Liver (tissue), 9 donors: ENCODE data around the gene THEMIS. TPM values are rescaled to one million over a fixed set of nuclear protein-coding genes. Genes with fewer than 3 reads are reported as not detected.
"Not testable (repeated sequence)": the region's sequence is repeated elsewhere in the genome, so short reads cannot be mapped to it uniquely, and the experiment has no call there.

Source experiments
- DNase-seq: peaks from one replicate; pipeline ENCODE4 v3.0.0-alpha.2; 2017; ENCODE audit warnings: low spot score
- H3K27ac ChIP-seq, 2 donors: one replicate each; pipeline ENCODE4 v1.7.0; 2013; ENCODE audit warnings: inconsistent platforms in 2 of 2, low read length in 2 of 2, control low read depth in 1 of 2, low read depth in 1 of 2, mild to moderate bottlenecking in 1 of 2
- H3K27me3 ChIP-seq, 4 donors: one replicate each; pipeline versions ENCODE4 v1.6.1 to v1.7.0; 2013; ENCODE audit warnings: low read length in 3 of 4, inconsistent platforms in 1 of 4, mild to moderate bottlenecking in 1 of 4, moderate library complexity in 1 of 4; ENCODE audit not compliant: control insufficient read depth in 4 of 4, insufficient read depth in 4 of 4
- H3K36me3 ChIP-seq, 4 donors: one replicate each; pipeline versions ENCODE4 v1.6.1 to v1.7.0; 2013; ENCODE audit warnings: low read length in 3 of 4, mild to moderate bottlenecking in 3 of 4, low read depth in 1 of 4, moderate library complexity in 1 of 4; ENCODE audit not compliant: control insufficient read depth in 4 of 4, insufficient read depth in 3 of 4
- H3K4me1 ChIP-seq, 4 donors: one replicate each; pipeline versions ENCODE4 v1.6.1 to v1.7.0; 2013; ENCODE audit warnings: low read length in 3 of 4, mild to moderate bottlenecking in 3 of 4, moderate library complexity in 1 of 4; ENCODE audit not compliant: control insufficient read depth in 4 of 4, insufficient read depth in 4 of 4
- H3K4me3 ChIP-seq, 3 donors: one replicate each; pipeline versions ENCODE4 v1.6.1 to v1.7.0; 2013; ENCODE audit warnings: low read length in 3 of 3, control low read depth in 1 of 3, low read depth in 1 of 3, mild to moderate bottlenecking in 1 of 3
- H3K9ac ChIP-seq, 2 donors: one replicate each; pipeline ENCODE4 v1.7.0; 2013; ENCODE audit warnings: low read length in 2 of 2, mild to moderate bottlenecking in 2 of 2, moderate library complexity in 2 of 2, control low read depth in 1 of 2, low read depth in 1 of 2
- H3K9me3 ChIP-seq, 4 donors: one replicate each; pipeline versions ENCODE4 v1.6.1 to v1.7.0; 2013; ENCODE audit warnings: low read length in 3 of 4; ENCODE audit not compliant: control insufficient read depth in 4 of 4
- EGR1 ChIP-seq, 2 donors: IDR thresholded peaks; 2 replicates each; pipeline ENCODE4 v1.6.1; 2016 to 2018; ENCODE audit warnings: antibody characterized with exemption in 2 of 2, low read depth in 2 of 2
- FOXA1 ChIP-seq: IDR thresholded peaks from 2 replicates; pipeline ENCODE4 v1.6.1; 2016; ENCODE audit warnings: antibody characterized with exemption
- FOXA2 ChIP-seq: IDR thresholded peaks from 2 replicates; pipeline ENCODE4 v1.6.1; 2016; ENCODE audit warnings: antibody characterized with exemption
- GABPA ChIP-seq, 2 donors: IDR thresholded peaks in 1 of 2; conservative IDR thresholded peaks in 1 of 2; 2 replicates each; pipeline ENCODE4 v1.6.1; 2016; ENCODE audit warnings: antibody characterized with exemption in 2 of 2, mild to moderate bottlenecking in 1 of 2, moderate library complexity in 1 of 2
- HNF4A ChIP-seq, 2 donors: conservative IDR thresholded peaks; 2 replicates each; pipeline ENCODE4 v1.6.1; 2016; ENCODE audit warnings: antibody characterized with exemption in 2 of 2, mild to moderate bottlenecking in 2 of 2
- HNF4G ChIP-seq: IDR thresholded peaks from 2 replicates; pipeline ENCODE4 v1.6.1; 2016; ENCODE audit warnings: antibody characterized with exemption
- JUND ChIP-seq, 2 donors: IDR thresholded peaks; 2 replicates each; pipeline ENCODE4 v1.6.1; 2016; ENCODE audit warnings: antibody characterized with exemption in 2 of 2
- NR2F2 ChIP-seq: IDR thresholded peaks from 2 replicates; pipeline ENCODE4 v1.6.1; 2016; ENCODE audit warnings: antibody characterized with exemption
- RAD21 ChIP-seq, 2 donors: IDR thresholded peaks; 2 replicates each; pipeline ENCODE4 v1.6.1; 2016; ENCODE audit warnings: antibody characterized with exemption in 2 of 2, mild to moderate bottlenecking in 2 of 2
- RXRA ChIP-seq, 2 donors: IDR thresholded peaks; 2 replicates each; pipeline ENCODE4 v1.6.1; 2017 to 2018; ENCODE audit warnings: antibody characterized with exemption in 2 of 2, mild to moderate bottlenecking in 1 of 2
- SP1 ChIP-seq: IDR thresholded peaks from 2 replicates; pipeline ENCODE4 v1.6.1; 2018; ENCODE audit warnings: antibody characterized with exemption, mild to moderate bottlenecking
- TAF1 ChIP-seq: conservative IDR thresholded peaks from 2 replicates; pipeline ENCODE4 v1.6.1; 2016; ENCODE audit warnings: antibody characterized with exemption, mild to moderate bottlenecking
- YY1 ChIP-seq: IDR thresholded peaks from 2 replicates; pipeline ENCODE4 v1.6.1; 2016; ENCODE audit warnings: antibody characterized with exemption, mild to moderate bottlenecking
- WGBS: extraction: QIAGEN DNeasy Blood & Tissue Kit; methylation state at CpG from one replicate; pipeline ENCODE4 v1.1.7; 2013; 5-methylcytosine and 5-hydroxymethylcytosine counted together
- polyA plus RNA-seq, 2 donors: library from polyadenylated mRNA; stranded (reverse) in 1 of 2; unstranded in 1 of 2; fragments of 200-250 nt in 1 of 2; fragments of >200 nt in 1 of 2; fragmentation: Nextera tagmentation in 1 of 2; extraction: Ambion mirVana in 1 of 2; gene quantifications; one replicate each; pipeline versions ENCODE4 v1.2.1 to v1.2.3, GENCODE V29; 2013 to 2015
- total RNA-seq, 2 donors: library from RNA; depleted of rRNA; stranded (reverse); fragments of >200 nt; gene quantifications; one replicate each; pipeline ENCODE4 v1.2.3, GENCODE V29; 2014
- TF ChIP-seq, protein P1 (sequence below): IDR thresholded peaks from 2 replicates; pipeline ENCODE4 v1.6.1; 2016; ENCODE audit warnings: antibody characterized with exemption
- TF ChIP-seq, protein P2 (sequence below): IDR thresholded peaks from 2 replicates; pipeline ENCODE4 v1.6.1; 2016; ENCODE audit warnings: antibody characterized with exemption
- TF ChIP-seq, protein P3 (sequence below): IDR thresholded peaks from 2 replicates; pipeline ENCODE4 v1.6.1; 2016; ENCODE audit warnings: antibody characterized with exemption
- TF ChIP-seq, protein P4 (sequence below): fragments of 150-350 bp; IDR thresholded peaks from 2 replicates; pipeline ENCODE4 v1.5.1; 2017; ENCODE audit warnings: improper control_type of control experiment, low read depth, low read length; ENCODE audit not compliant: missing input control
- donor health status: healthy.
- donor health status: healthy.
- donor health status: healthy.
- donor health status: healthy.
- donor health status: healthy.

The THEMIS gene
- total and polyA plus RNA-seq, 4 donors, result 0.05 to 0.59 (median 0.21) TPM

DNA sequence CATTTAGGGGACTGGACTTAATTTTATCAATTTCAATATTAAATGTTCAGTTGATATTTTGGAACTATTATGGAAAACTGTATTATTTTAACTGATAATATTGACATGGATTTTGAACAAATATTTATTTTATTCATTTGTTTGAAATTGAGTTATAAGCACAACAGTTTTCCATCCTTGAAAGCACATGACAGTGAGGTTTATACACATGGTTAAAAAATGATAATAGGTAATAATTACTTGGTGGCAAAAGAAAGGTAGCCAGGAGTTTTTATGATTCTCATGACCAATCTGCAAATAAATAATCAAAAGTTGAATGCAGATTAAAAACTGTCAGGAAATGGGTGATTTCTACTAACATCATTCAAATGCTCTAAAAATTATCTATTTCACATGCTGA lies 210.3 kb downstream of the THEMIS start:
- H3K9me3 ChIP-seq, result no peaks in the 10 kb centered on the region
- no peak for DNase-seq
- no peak overlapping the region for H3K27ac ChIP-seq
- no peaks in the 10 kb centered on the region for H3K36me3 ChIP-seq
- H3K4me1 ChIP-seq, result peaks cover 0 to 17% (median 5%) of the 10 kb centered on the region in 4 donors
- no peaks in the 10 kb centered on the region for H3K27me3 ChIP-seq
- no peak for TF ChIP-seq EGR1 (IDR thresholded peaks at IDR 0.05; ENCODE audit: low read depth in 2 of 2)
- TF ChIP-seq, protein P1, sequence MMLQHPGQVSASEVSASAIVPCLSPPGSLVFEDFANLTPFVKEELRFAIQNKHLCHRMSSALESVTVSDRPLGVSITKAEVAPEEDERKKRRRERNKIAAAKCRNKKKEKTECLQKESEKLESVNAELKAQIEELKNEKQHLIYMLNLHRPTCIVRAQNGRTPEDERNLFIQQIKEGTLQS, result no peak
- TF ChIP-seq, protein P2, sequence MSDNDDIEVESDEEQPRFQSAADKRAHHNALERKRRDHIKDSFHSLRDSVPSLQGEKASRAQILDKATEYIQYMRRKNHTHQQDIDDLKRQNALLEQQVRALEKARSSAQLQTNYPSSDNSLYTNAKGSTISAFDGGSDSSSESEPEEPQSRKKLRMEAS, result no peak
- no peak for TF ChIP-seq HNF4A (conservative IDR thresholded peaks at IDR 0.05)
- no peak for TF ChIP-seq FOXA2
- TF ChIP-seq HNF4G, result no peak
- no peak for TF ChIP-seq RAD21 (IDR thresholded peaks at IDR 0.05)
- TF ChIP-seq, protein P3, sequence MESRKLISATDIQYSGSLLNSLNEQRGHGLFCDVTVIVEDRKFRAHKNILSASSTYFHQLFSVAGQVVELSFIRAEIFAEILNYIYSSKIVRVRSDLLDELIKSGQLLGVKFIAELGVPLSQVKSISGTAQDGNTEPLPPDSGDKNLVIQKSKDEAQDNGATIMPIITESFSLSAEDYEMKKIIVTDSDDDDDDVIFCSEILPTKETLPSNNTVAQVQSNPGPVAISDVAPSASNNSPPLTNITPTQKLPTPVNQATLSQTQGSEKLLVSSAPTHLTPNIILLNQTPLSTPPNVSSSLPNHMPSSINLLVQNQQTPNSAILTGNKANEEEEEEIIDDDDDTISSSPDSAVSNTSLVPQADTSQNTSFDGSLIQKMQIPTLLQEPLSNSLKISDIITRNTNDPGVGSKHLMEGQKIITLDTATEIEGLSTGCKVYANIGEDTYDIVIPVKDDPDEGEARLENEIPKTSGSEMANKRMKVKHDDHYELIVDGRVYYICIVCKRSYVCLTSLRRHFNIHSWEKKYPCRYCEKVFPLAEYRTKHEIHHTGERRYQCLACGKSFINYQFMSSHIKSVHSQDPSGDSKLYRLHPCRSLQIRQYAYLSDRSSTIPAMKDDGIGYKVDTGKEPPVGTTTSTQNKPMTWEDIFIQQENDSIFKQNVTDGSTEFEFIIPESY, result no peak
- no peak for TF ChIP-seq FOXA1
- H3K9ac ChIP-seq, result no peak overlapping the region
- H3K4me3 ChIP-seq, result no peak overlapping the region

DNA sequence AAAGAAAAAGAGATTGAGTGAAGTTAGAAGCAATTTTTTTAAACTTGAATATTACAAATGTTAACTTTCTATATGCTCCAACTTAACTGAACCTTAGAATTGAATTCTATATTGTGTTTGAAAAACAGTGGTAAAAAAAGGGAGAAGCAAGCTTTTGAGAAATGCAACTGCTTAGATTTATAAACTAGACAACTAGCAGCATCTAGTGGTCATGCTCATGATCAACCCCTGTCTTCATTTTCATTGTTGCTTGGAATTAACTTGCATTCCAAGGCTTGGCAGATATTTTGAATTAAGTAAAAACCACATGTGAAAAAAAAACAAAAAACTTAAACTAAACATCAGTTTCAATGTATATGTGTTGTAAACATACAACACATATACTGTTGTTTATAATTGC lies 210.8 kb downstream of the THEMIS start:
- no peaks in the 10 kb centered on the region for H3K27me3 ChIP-seq
- no peak overlapping the region for H3K9ac ChIP-seq
- H3K4me3 ChIP-seq, result no peak overlapping the region
- TF ChIP-seq FOXA1, result no peak
- TF ChIP-seq JUND (IDR thresholded peaks at IDR 0.05), result no peak
- no peak for TF ChIP-seq TAF1
- TF ChIP-seq GABPA (IDR thresholded peaks at IDR 0.05 in 1 of 2, conservative IDR thresholded peaks at IDR 0.05 in 1 of 2), result no peak
- no peak for TF ChIP-seq HNF4G
- no peak for TF ChIP-seq NR2F2
- TF ChIP-seq, protein P1, result no peak
- TF ChIP-seq, protein P4, sequence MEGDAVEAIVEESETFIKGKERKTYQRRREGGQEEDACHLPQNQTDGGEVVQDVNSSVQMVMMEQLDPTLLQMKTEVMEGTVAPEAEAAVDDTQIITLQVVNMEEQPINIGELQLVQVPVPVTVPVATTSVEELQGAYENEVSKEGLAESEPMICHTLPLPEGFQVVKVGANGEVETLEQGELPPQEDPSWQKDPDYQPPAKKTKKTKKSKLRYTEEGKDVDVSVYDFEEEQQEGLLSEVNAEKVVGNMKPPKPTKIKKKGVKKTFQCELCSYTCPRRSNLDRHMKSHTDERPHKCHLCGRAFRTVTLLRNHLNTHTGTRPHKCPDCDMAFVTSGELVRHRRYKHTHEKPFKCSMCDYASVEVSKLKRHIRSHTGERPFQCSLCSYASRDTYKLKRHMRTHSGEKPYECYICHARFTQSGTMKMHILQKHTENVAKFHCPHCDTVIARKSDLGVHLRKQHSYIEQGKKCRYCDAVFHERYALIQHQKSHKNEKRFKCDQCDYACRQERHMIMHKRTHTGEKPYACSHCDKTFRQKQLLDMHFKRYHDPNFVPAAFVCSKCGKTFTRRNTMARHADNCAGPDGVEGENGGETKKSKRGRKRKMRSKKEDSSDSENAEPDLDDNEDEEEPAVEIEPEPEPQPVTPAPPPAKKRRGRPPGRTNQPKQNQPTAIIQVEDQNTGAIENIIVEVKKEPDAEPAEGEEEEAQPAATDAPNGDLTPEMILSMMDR, result peak; percentile 29
- TF ChIP-seq HNF4A (conservative IDR thresholded peaks at IDR 0.05), result no peak
- no peak for TF ChIP-seq EGR1 (IDR thresholded peaks at IDR 0.05; ENCODE audit: low read depth in 2 of 2)
- TF ChIP-seq YY1, result no peak
- TF ChIP-seq RAD21 (IDR thresholded peaks at IDR 0.05), result peak; percentile 49 to 56
- no peak for TF ChIP-seq RXRA (IDR thresholded peaks at IDR 0.05)
- TF ChIP-seq, protein P2, result no peak
- no peak for TF ChIP-seq SP1
- H3K36me3 ChIP-seq, result no peaks in the 10 kb centered on the region
- H3K4me1 ChIP-seq, result peaks cover 0 to 17% (median 5%) of the 10 kb centered on the region in 4 donors
- DNase-seq, result no peak
- no peak overlapping the region for H3K27ac ChIP-seq
- H3K9me3 ChIP-seq, result no peaks in the 10 kb centered on the region

DNA sequence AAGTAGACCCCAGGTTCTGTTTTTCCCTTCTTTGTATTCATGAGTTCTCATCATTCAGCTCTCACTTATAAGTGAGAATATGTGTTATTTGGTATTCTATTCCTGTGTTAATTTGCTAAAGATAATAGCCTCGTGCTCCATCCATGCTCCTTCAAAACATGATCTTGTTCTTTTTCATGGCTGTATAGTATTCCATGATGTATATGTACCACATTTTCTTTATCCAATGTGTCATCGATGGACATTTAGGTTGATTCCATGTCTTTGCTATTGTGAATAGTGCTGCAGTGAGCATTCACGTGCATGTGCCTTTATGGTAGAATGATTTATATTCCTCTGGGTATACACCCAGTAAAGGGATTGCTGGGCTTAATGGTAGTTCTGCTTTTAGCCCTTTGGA lies 213.4 kb downstream of the THEMIS start:
- H3K4me3 ChIP-seq, DNase-seq: not testable (repeated sequence)
- 69% methylated on average over 3 of the region's 3 CpGs for WGBS

More for the DNA sequence above, 213.4 kb downstream of the THEMIS start:
- H3K36me3 ChIP-seq, H3K9ac ChIP-seq, H3K9me3 ChIP-seq, H3K4me1 ChIP-seq, H3K27me3 ChIP-seq, H3K27ac ChIP-seq: not testable (repeated sequence)
